Right hindlimb (tissue), 1 donor: ENCODE results near the gene KRTAP19-4.
"Not testable (repeated sequence)": the region's sequence is repeated elsewhere in the genome, so short reads cannot be mapped to it uniquely, and the experiment has no call there.

Source experiments
- DNase-seq: peaks from one replicate; pipeline ENCODE4 v3.0.0-alpha.2; 2018

KRTAP19-4 gene

GRCh38 chr21:30497065-30497464 lies at the start of gene KRTAP19-4:
KRTAP19-4 (minus strand) TSS chr21:30497165; CDS start chr21:30497110, 55 bp downstream.
- no peak for DNase-seq

GRCh38 chr21:30541764-30542163 lies 44.8 kb upstream of the KRTAP19-4 start, which contains the start of gene KRTAP19-6:
KRTAP19-6 (minus strand) TSS chr21:30541864; CDS start chr21:30541833, 31 bp downstream.
- no peak for DNase-seq

- no peak for DNase-seq
These were observed 21.9 kb upstream of the KRTAP19-4 start for GRCh38 chr21:30518876-30519275.

GRCh38 chr21:30515681-30516080 lies 18.7 kb upstream of the KRTAP19-4 start:
- no peak for DNase-seq

- not testable (repeated sequence) for DNase-seq
These were observed 8.7 kb upstream of the KRTAP19-4 start for GRCh38 chr21:30505621-30506205.

GRCh38 chr21:30502041-30502440 lies 5.1 kb upstream of the KRTAP19-4 start, which contains the start of gene KRTAP19-5:
KRTAP19-5 (minus strand) TSS chr21:30502141; CDS start chr21:30502090, 51 bp downstream.
- no peak for DNase-seq

- no peak for DNase-seq
These were observed 5.0 kb downstream of the KRTAP19-4 start, which contains the start of gene KRTAP19-3 for GRCh38 chr21:30491963-30492428. KRTAP19-3 (minus strand) TSS chr21:30492013; CDS start chr21:30491957, 56 bp downstream.

GRCh38 chr21:30487336-30487735 lies 9.6 kb downstream of the KRTAP19-4 start, which contains the start of gene KRTAP19-2:
KRTAP19-2 (minus strand) TSS chr21:30487436; CDS start chr21:30487348, 88 bp downstream.
- no peak for DNase-seq

- no peak for DNase-seq
These were observed 10.8 kb downstream of the KRTAP19-4 start for GRCh38 chr21:30486180-30486579.

- no peak for DNase-seq
These were observed 14.8 kb downstream of the KRTAP19-4 start for GRCh38 chr21:30482130-30482529.

- no peak for DNase-seq
These were observed 16.8 kb downstream of the KRTAP19-4 start, which contains the start of gene KRTAP19-1 for GRCh38 chr21:30480145-30480544. KRTAP19-1 (minus strand) TSS chr21:30480367; CDS start chr21:30480317, 50 bp downstream.

GRCh38 chr21:30479259-30479658 lies 17.7 kb downstream of the KRTAP19-4 start:
- no peak for DNase-seq

- no peak for DNase-seq
These were observed 19.0 kb downstream of the KRTAP19-4 start for GRCh38 chr21:30478004-30478403.

GRCh38 chr21:30468900-30469714 lies 27.9 kb downstream of the KRTAP19-4 start:
- no peak for DNase-seq

GRCh38 chr21:30463713-30464112 lies 33.3 kb downstream of the KRTAP19-4 start:
- DNase-seq: no peak

- no peak for DNase-seq
These were observed 48.5 kb downstream of the KRTAP19-4 start for GRCh38 chr21:30448514-30448913.

GRCh38 chr21:30447056-30447455 lies 49.9 kb downstream of the KRTAP19-4 start:
- DNase-seq: no peak
